ENCODE results near the gene CCDC88C. TPM values are rescaled to one million over a fixed set of nuclear protein-coding genes. Genes with fewer than 3 reads are reported as not detected.

CCDC88C gene
- total RNA-seq, 1 donor from 2014 or later: 16.4 TPM

GRCh38 chr14:91402771-91403600, 14.6 kb downstream of the CCDC88C start:
- TF ChIP-seq CTCF (conservative IDR thresholded peaks at IDR 0.05; ENCODE audit: low read depth, low read length): no peak

GRCh38 chr14:91402348-91402747, 15.3 kb downstream of the CCDC88C start:
- no peak for TF ChIP-seq CTCF (conservative IDR thresholded peaks at IDR 0.05; ENCODE audit: low read depth, low read length)
- no peak overlapping the region for H3K4me3 ChIP-seq (ENCODE audit: low read depth, low read length)
- DNase-seq (ENCODE audit: low read depth): no peak

More at GRCh38 chr14:91402771-91403600, 14.6 kb downstream of the CCDC88C start:
- no peak for DNase-seq (ENCODE audit: low read depth)
- H3K4me3 ChIP-seq (ENCODE audit: low read depth, low read length): no peak overlapping the region

- no peak for DNase-seq (ENCODE audit: low read depth)
Observed at GRCh38 chr14:91401751-91402150, 15.9 kb downstream of the CCDC88C start.

GRCh38 chr14:91400696-91401095, 16.9 kb downstream of the CCDC88C start:
- H3K4me3 ChIP-seq (ENCODE audit: low read depth, low read length): no peak overlapping the region
- DNase-seq (ENCODE audit: low read depth): no peak
- TF ChIP-seq CTCF (conservative IDR thresholded peaks at IDR 0.05; ENCODE audit: low read depth, low read length): no peak

More at GRCh38 chr14:91401751-91402150, 15.9 kb downstream of the CCDC88C start:
- no peak for TF ChIP-seq CTCF (conservative IDR thresholded peaks at IDR 0.05; ENCODE audit: low read depth, low read length)
- H3K4me3 ChIP-seq (ENCODE audit: low read depth, low read length): no peak overlapping the region

- H3K4me3 ChIP-seq (ENCODE audit: low read depth, low read length): no peak overlapping the region
- DNase-seq (ENCODE audit: low read depth): no peak
- no peak for TF ChIP-seq CTCF (conservative IDR thresholded peaks at IDR 0.05; ENCODE audit: low read depth, low read length)
Observed at GRCh38 chr14:91399868-91400640, 17.6 kb downstream of the CCDC88C start.

- TF ChIP-seq CTCF (conservative IDR thresholded peaks at IDR 0.05; ENCODE audit: low read depth, low read length): no peak
- no peak overlapping the region for H3K4me3 ChIP-seq (ENCODE audit: low read depth, low read length)
- DNase-seq (ENCODE audit: low read depth): no peak
Observed at GRCh38 chr14:91398707-91399106, 18.9 kb downstream of the CCDC88C start.
